K562 (cell line): Measurements from ENCODE around the gene NLRX1. TPM values are rescaled to one million over a fixed set of nuclear protein-coding genes. Genes with fewer than 3 reads are reported as not detected.

ENCODE experiments used
- ATF1 ChIP-seq, 2 experiments: fragments of 450-650 bp in 1 of 2; IDR thresholded peaks; 2 replicates each; pipeline ENCODE4 v1.6.1; 2016; ENCODE audit warnings: missing compliant biosample characterization in 1 of 2, missing genetic modification characterization in 1 of 2
- EHMT2 ChIP-seq: fragments of 450-650 bp; IDR thresholded peaks from 2 replicates; pipeline ENCODE4 v1.6.1; 2018; ENCODE audit warnings: antibody characterized with exemption
- EZH2 ChIP-seq: IDR thresholded peaks from 2 replicates; pipeline ENCODE4 v1.6.1; 2012; ENCODE audit warnings: low read depth, mild to moderate bottlenecking, inconsistent platforms, low read length, borderline replicate concordance
- FOSL1 ChIP-seq: fragments of 200-800 bp; sonication (Bioruptor generic); conservative IDR thresholded peaks from 2 replicates; pipeline ENCODE4 v1.6.1; 2016; ENCODE audit warnings: missing genetic modification characterization, missing compliant biosample characterization
- FOXK2 ChIP-seq, 2 experiments: fragments of 450-650 bp; IDR thresholded peaks in 1 of 2; conservative IDR thresholded peaks in 1 of 2; 2 replicates each; pipeline ENCODE4 v1.6.1; 2016; ENCODE audit warnings: low read depth in 2 of 2, mild to moderate bottlenecking in 1 of 2
- JUNB ChIP-seq: fragments of 450-650 bp; formaldehyde crosslinking; conservative IDR thresholded peaks from 2 replicates; pipeline ENCODE4 v1.4.0; 2020; ENCODE audit warnings: mild to moderate bottlenecking
- MTA3 ChIP-seq: fragments of 450-650 bp; formaldehyde crosslinking; IDR thresholded peaks from 2 replicates; pipeline ENCODE4 v1.6.1; 2017; ENCODE audit warnings: mild to moderate bottlenecking, borderline replicate concordance
- NR2C1 ChIP-seq, 2 experiments: fragments of 450-650 bp; IDR thresholded peaks; 2 replicates each; pipeline ENCODE4 v1.6.1; 2017; ENCODE audit warnings: mild to moderate bottlenecking in 2 of 2, antibody characterized with exemption in 1 of 2, inconsistent platforms in 1 of 2, missing compliant biosample characterization in 1 of 2, missing genetic modification characterization in 1 of 2
- POLR2A ChIP-seq: fragments of 450-650 bp; conservative IDR thresholded peaks from 2 replicates; pipeline ENCODE4 v1.6.1; 2016
- POLR2H ChIP-seq: IDR thresholded peaks from 2 replicates; pipeline ENCODE4 v1.6.1; 2016; ENCODE audit warnings: missing genetic modification characterization, low read depth, mild to moderate bottlenecking, control low read depth, missing compliant biosample characterization, moderate library complexity
- RBFOX2 ChIP-seq: fragments of 200-400 bp; formaldehyde crosslinking; IDR thresholded peaks from 2 replicates; pipeline ENCODE4 v1.6.1; 2017; ENCODE audit warnings: low read depth, mild to moderate bottlenecking, low read length, moderate library complexity
- RFX1 ChIP-seq: fragments of 450-650 bp; IDR thresholded peaks from 2 replicates; pipeline ENCODE4 v1.6.1; 2016; ENCODE audit warnings: mild to moderate bottlenecking, moderate library complexity
- SMARCA4 ChIP-seq: fragments of 450-650 bp; IDR thresholded peaks from 2 replicates; pipeline ENCODE4 v1.6.1; 2016
- SMARCE1 ChIP-seq: fragments of 450-650 bp; IDR thresholded peaks from 2 replicates; pipeline ENCODE4 v1.7.1; 2016; ENCODE audit warnings: mild to moderate bottlenecking
- SOX6 ChIP-seq: fragments of 450-650 bp; IDR thresholded peaks from 2 replicates; pipeline ENCODE4 v1.6.1; 2014; ENCODE audit warnings: mild to moderate bottlenecking
- ZNF766 ChIP-seq: fragments of 200-800 bp; sonication (Bioruptor generic); conservative IDR thresholded peaks from 2 replicates; pipeline ENCODE4 v1.6.1; 2016; ENCODE audit warnings: missing genetic modification characterization, missing compliant biosample characterization
- polyA plus RNA-seq, 8 experiments: library from polyadenylated mRNA; depleted of rRNA in 4 of 8; stranded (reverse) in 5 of 8; unstranded in 3 of 8; fragments of >200 nt; fragmentation: Nextera tagmentation in 2 of 8; fragmentation: Illumina TruSeq in 1 of 8; extraction: Ambion mirVana in 2 of 8; extraction: Trizol in 1 of 8; gene quantifications; 2 replicates each; pipeline versions ENCODE4 v1.2.1 to v1.2.3, GENCODE V29; 2011 to 2014; ENCODE audit warnings: inconsistent platforms in 1 of 8, missing spikeins in 1 of 8
- total RNA-seq, 7 experiments: library from RNA; depleted of rRNA in 6 of 7; stranded (reverse); fragments of >200 nt in 6 of 7; fragmentation: Illumina TruSeq in 2 of 7; extraction: Trizol in 2 of 7; gene quantifications; 2 replicates each; pipeline versions ENCODE4 v1.2.1 to v1.2.3, GENCODE V29; 2011 to 2021; ENCODE audit warnings: low replicate concordance in 1 of 7
- TF ChIP-seq, protein P1 (sequence below): sonication (generic); formaldehyde crosslinking; IDR thresholded peaks from 2 replicates; pipeline ENCODE4 v1.8.1; 2023; ENCODE audit warnings: mild to moderate bottlenecking, missing genetic modification reagents
- TF ChIP-seq, protein P2 (sequence below): fragments of 450-650 bp; IDR thresholded peaks from 2 replicates; pipeline ENCODE4 v1.7.1; 2018; ENCODE audit warnings: mild to moderate bottlenecking, low read depth; ENCODE audit not compliant: partially characterized antibody
- TF ChIP-seq, protein P3 (sequence below), 2 experiments: fragments of 450-650 bp; IDR thresholded peaks; 2 replicates each; pipeline ENCODE4 v1.6.1; 2018; ENCODE audit warnings: mild to moderate bottlenecking in 2 of 2, low read depth in 1 of 2; ENCODE audit not compliant: partially characterized antibody in 2 of 2

The NLRX1 gene
- total and polyA plus RNA-seq, 9 of the 15 experiments (the other 6 are each of a cell fraction or from before 2014, with no cell fraction given): 0.04 to 2.3 (median 0.69) TPM

DNA sequence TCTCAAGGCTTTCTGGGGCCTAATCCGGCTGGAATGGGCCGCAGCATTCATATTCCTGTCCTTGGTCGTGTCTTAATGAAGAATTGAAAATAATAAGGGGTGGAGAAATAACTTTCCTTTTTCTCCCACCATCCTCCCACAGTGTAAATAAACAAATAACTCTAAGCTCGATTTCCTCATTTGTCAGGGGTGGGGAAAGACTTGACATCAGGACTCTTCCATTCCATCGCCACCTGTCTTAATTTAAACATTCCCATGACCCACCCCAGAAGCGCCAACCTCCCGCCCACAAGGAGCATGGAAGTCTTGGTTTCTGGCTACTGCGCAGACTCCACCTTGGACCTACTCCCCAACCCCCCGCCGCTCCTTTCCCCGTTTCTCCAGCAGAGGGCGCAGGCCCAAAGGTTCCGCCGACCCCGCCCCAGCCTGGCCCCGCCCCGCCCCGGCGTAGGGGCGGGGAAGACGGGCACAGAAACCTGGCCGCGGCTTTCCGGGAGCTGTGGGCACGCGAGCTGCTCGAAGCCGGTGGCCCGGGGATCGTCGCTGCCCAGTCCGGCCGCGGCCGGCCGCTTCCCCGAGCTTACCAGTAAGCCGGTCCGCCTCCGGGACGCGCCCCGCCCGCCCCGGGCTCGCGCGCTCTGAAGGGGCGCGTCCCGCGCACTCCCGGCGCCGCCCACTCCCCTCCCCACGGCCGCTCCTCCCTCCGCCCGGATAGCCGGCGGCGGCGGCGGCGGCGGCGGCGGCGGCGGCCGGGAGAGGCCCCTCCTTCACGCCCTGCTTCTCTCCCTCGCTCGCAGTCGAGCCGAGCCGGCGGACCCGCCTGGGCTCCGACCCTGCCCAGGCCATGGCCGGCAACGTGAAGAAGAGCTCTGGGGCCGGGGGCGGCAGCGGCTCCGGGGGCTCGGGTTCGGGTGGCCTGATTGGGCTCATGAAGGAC, 37.3 kb downstream of the NLRX1 start, which contains the start of gene CBL (continued):
- TF ChIP-seq, protein P1, sequence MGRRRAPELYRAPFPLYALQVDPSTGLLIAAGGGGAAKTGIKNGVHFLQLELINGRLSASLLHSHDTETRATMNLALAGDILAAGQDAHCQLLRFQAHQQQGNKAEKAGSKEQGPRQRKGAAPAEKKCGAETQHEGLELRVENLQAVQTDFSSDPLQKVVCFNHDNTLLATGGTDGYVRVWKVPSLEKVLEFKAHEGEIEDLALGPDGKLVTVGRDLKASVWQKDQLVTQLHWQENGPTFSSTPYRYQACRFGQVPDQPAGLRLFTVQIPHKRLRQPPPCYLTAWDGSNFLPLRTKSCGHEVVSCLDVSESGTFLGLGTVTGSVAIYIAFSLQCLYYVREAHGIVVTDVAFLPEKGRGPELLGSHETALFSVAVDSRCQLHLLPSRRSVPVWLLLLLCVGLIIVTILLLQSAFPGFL (CRISPR knock-in tag): 0 out of 2 replicates have a peak, but pooled peaks have one; percentile 84
- TF ChIP-seq, protein P2, sequence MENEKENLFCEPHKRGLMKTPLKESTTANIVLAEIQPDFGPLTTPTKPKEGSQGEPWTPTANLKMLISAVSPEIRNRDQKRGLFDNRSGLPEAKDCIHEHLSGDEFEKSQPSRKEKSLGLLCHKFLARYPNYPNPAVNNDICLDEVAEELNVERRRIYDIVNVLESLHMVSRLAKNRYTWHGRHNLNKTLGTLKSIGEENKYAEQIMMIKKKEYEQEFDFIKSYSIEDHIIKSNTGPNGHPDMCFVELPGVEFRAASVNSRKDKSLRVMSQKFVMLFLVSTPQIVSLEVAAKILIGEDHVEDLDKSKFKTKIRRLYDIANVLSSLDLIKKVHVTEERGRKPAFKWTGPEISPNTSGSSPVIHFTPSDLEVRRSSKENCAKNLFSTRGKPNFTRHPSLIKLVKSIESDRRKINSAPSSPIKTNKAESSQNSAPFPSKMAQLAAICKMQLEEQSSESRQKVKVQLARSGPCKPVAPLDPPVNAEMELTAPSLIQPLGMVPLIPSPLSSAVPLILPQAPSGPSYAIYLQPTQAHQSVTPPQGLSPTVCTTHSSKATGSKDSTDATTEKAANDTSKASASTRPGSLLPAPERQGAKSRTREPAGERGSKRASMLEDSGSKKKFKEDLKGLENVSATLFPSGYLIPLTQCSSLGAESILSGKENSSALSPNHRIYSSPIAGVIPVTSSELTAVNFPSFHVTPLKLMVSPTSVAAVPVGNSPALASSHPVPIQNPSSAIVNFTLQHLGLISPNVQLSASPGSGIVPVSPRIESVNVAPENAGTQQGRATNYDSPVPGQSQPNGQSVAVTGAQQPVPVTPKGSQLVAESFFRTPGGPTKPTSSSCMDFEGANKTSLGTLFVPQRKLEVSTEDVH: peak; percentile 50
- TF ChIP-seq EHMT2 (0 out of 2 replicates have a peak, but pooled peaks have one; percentile 40), NR2C1 (IDR thresholded peaks at IDR 0.05) (peak; percentile 26; the same call in 1 of the 2 replicates), NR2C1 (tag; IDR thresholded peaks at IDR 0.05) (no peak), POLR2A (peak; percentile 68), POLR2H (tag) (peak; percentile 45; the same call in 1 of the 2 replicates), JUNB (CRISPR knock-in tag) (no peak), MTA3 (0 out of 2 replicates have a peak, but pooled peaks have one; percentile 56), ZNF766 (no peak), SMARCA4 (0 out of 2 replicates have a peak, but pooled peaks have one; percentile 36), RFX1 (no peak), EZH2 (no peak), SMARCE1 (0 out of 2 replicates have a peak, but pooled peaks have one; percentile 46), FOSL1 (tag) (0 out of 2 replicates have a peak, but pooled peaks have one; percentile 37), SOX6 (no peak), RBFOX2 (peak; percentile 87), FOXK2 (conservative IDR thresholded peaks at IDR 0.05 in 1 of 2, IDR thresholded peaks at IDR 0.05 in 1 of 2; ENCODE audit: low read depth in 2 of 2) (peak in 1 of 2 experiments; percentile 55; a peak in 2 of 4 replicates), ATF1 (CRISPR knock-in tag; IDR thresholded peaks at IDR 0.05) (no peak), ATF1 (tag; IDR thresholded peaks at IDR 0.05) (0 out of 2 replicates have a peak, but pooled peaks have one; percentile 17)
- TF ChIP-seq, protein P3, sequence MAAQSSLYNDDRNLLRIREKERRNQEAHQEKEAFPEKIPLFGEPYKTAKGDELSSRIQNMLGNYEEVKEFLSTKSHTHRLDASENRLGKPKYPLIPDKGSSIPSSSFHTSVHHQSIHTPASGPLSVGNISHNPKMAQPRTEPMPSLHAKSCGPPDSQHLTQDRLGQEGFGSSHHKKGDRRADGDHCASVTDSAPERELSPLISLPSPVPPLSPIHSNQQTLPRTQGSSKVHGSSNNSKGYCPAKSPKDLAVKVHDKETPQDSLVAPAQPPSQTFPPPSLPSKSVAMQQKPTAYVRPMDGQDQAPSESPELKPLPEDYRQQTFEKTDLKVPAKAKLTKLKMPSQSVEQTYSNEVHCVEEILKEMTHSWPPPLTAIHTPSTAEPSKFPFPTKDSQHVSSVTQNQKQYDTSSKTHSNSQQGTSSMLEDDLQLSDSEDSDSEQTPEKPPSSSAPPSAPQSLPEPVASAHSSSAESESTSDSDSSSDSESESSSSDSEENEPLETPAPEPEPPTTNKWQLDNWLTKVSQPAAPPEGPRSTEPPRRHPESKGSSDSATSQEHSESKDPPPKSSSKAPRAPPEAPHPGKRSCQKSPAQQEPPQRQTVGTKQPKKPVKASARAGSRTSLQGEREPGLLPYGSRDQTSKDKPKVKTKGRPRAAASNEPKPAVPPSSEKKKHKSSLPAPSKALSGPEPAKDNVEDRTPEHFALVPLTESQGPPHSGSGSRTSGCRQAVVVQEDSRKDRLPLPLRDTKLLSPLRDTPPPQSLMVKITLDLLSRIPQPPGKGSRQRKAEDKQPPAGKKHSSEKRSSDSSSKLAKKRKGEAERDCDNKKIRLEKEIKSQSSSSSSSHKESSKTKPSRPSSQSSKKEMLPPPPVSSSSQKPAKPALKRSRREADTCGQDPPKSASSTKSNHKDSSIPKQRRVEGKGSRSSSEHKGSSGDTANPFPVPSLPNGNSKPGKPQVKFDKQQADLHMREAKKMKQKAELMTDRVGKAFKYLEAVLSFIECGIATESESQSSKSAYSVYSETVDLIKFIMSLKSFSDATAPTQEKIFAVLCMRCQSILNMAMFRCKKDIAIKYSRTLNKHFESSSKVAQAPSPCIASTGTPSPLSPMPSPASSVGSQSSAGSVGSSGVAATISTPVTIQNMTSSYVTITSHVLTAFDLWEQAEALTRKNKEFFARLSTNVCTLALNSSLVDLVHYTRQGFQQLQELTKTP (IDR thresholded peaks at IDR 0.05; ENCODE audit: low read depth in 1 of 2, partially characterized antibody in 2 of 2): peak in 1 of 2 experiments; percentile 19
